Endothelial cell of umbilical vein (primary cell): ENCODE data around the gene MESP2. TPM values are rescaled to one million over a fixed set of nuclear protein-coding genes. Genes with fewer than 3 reads are reported as not detected.
A peak's percentile ranks its signal among the peaks of the same experiment; 100 is the strongest.

Source experiments
- BruUV-seq: library from RNA; stranded (reverse); fragments of 400-500 nt; replicated peaks from 2 replicates; lab custom pipeline; 2021; lab: Mats Ljungman, UMichigan
- CTCF ChIA-PET: fragments of 300-600, 350-600 bp; sonication (Branson Sonifier 250); formaldehyde crosslinking; loops from one replicate; lab custom pipeline; 2021; ENCODE audit warnings: antibody characterized with exemption, inconsistent platforms; lab: Charles Lee
- POLR2A ChIA-PET: fragments of 300-600, 350-600 bp; sonication (Branson Sonifier 250); formaldehyde crosslinking; loops from one replicate; lab custom pipeline; 2021; ENCODE audit warnings: antibody characterized with exemption, inconsistent platforms; lab: Charles Lee
- DNase-seq: peaks from one replicate; pipeline ENCODE4 v3.0.0-alpha.2; 2011; ENCODE audit warnings: low read depth, low spot score
- FAIRE-seq: peaks from 2 replicates; lab custom pipeline; 2011; peaks lifted over from hg19 to GRCh38; lab: Jason Lieb, UNC
- H2AFZ ChIP-seq: 2 replicates; pipeline ENCODE4 v1.6.0; 2012; ENCODE audit warnings: low read depth, low read length, control low read depth, inconsistent platforms
- H3K27ac ChIP-seq: 2 replicates; pipeline ENCODE4 v1.5.1; 2011; ENCODE audit warnings: low read depth, mild to moderate bottlenecking, control low read depth, low read length, moderate library complexity; ENCODE audit not compliant: insufficient read depth
- H3K27me3 ChIP-seq, 2 experiments: 2 replicates each; pipeline versions ENCODE4 v1.6.0 to v1.6.1; 2011; ENCODE audit warnings: low read length in 2 of 2, mixed read lengths in 1 of 2; ENCODE audit not compliant: control insufficient read depth in 2 of 2, insufficient read depth in 2 of 2
- H3K36me3 ChIP-seq, 2 experiments: 2 replicates in 1 of 2; 3 replicates in 1 of 2; pipeline ENCODE4 v1.5.1; 2011; ENCODE audit warnings: low read length in 2 of 2, mild to moderate bottlenecking in 1 of 2, moderate library complexity in 1 of 2; ENCODE audit not compliant: control insufficient read depth in 2 of 2, insufficient read depth in 2 of 2; ENCODE audit errors: extremely low read depth in 1 of 2
- H3K4me1 ChIP-seq: 3 replicates; pipeline ENCODE4 v1.5.1; 2011; ENCODE audit warnings: mild to moderate bottlenecking, low read length; ENCODE audit not compliant: control insufficient read depth, insufficient read depth; ENCODE audit errors: extremely low read depth
- H3K4me2 ChIP-seq: 2 replicates; pipeline ENCODE4 v1.6.1; 2011; ENCODE audit warnings: low read length, control low read depth, mixed read lengths; ENCODE audit not compliant: insufficient read depth
- H3K4me3 ChIP-seq, 3 experiments: fragments of 200-600 bp in 1 of 3; sonication (generic), shearing (Covaris generic) in 1 of 3; replicated peaks in 1 of 3; 2 replicates each; pipeline ENCODE4 v1.5.1; 2011 to 2016; ENCODE audit warnings: control low read depth in 3 of 3, low read length in 3 of 3, mild to moderate bottlenecking in 2 of 3, inconsistent platforms in 1 of 3, low read depth in 1 of 3, moderate library complexity in 1 of 3; ENCODE audit not compliant: insufficient read depth in 1 of 3
- H3K79me2 ChIP-seq: 2 replicates; pipeline ENCODE4 v1.6.0; 2012; ENCODE audit warnings: low read length, inconsistent platforms; ENCODE audit not compliant: control insufficient read depth, insufficient read depth
- H3K9ac ChIP-seq: replicated peaks from 2 replicates; pipeline ENCODE3; 2011; ENCODE audit warnings: low read length, control low read depth; ENCODE audit not compliant: insufficient read depth; ENCODE audit errors: extremely low read depth
- H3K9me1 ChIP-seq: replicated peaks from 3 replicates; pipeline ENCODE4 v1.6.0; 2011; ENCODE audit warnings: mild to moderate bottlenecking, low read length; ENCODE audit not compliant: control insufficient read depth, insufficient read depth; ENCODE audit errors: extremely low read depth
- H3K9me3 ChIP-seq: replicated peaks from 2 replicates; pipeline ENCODE4 v1.5.1; 2012; ENCODE audit warnings: low read length, inconsistent platforms; ENCODE audit not compliant: control insufficient read depth, insufficient read depth
- H4K20me1 ChIP-seq: replicated peaks from 2 replicates; pipeline ENCODE3; 2011; ENCODE audit warnings: mild to moderate bottlenecking, low read length; ENCODE audit not compliant: control insufficient read depth, insufficient read depth; ENCODE audit errors: extremely low read depth
- MAX ChIP-seq: IDR thresholded peaks from 2 replicates; pipeline ENCODE4 v1.6.1; 2011; ENCODE audit not compliant: insufficient read depth, insufficient read length
- MYC ChIP-seq: IDR thresholded peaks from one replicate; pipeline ENCODE4 v1.6.1; 2011; ENCODE audit warnings: mild to moderate bottlenecking, low read depth, low read length
- POLR2A ChIP-seq: IDR thresholded peaks from 2 replicates; pipeline ENCODE4 v1.6.1; 2012; ENCODE audit warnings: low read depth, mild to moderate bottlenecking, control low read depth, low read length
- POLR2AphosphoS5 ChIP-seq: IDR thresholded peaks from 2 replicates; pipeline ENCODE4 v1.6.1; 2012; ENCODE audit warnings: low read depth, mild to moderate bottlenecking, control low read depth, low read length, moderate library complexity; ENCODE audit not compliant: insufficient read depth
- dilution Hi-C: fragments of 300-500 bp; cut with MboI; formaldehyde crosslinking; loops from one replicate; pipeline ENCODE4 v1.15.0; 2019; ENCODE audit warnings: low sequenced_read_pairs; ENCODE audit not compliant: extremely low pct_ligation_motif_present
- intact Hi-C: fragments of 100-400 bp; cut with micrococcal nuclease; formaldehyde crosslinking; loops from one replicate; pipeline ENCODE4 v1.10.0; 2022
- polyA plus RNA-seq, 4 experiments: library from polyadenylated mRNA; depleted of rRNA in 3 of 4; stranded (reverse) in 3 of 4; unstranded in 1 of 4; fragments of >200 nt; gene quantifications; 2 replicates each; pipeline versions ENCODE4 v1.2.1 to v1.2.3, GENCODE V29; 2011 to 2012; ENCODE audit warnings: missing spikeins in 1 of 4
- total RNA-seq: library from RNA; stranded (reverse); gene quantifications from 2 replicates; pipeline ENCODE4 v1.2.3, GENCODE V29; 2021
- TF ChIP-seq, protein P1 (sequence below), 2 donors: IDR thresholded peaks; 1 replicate in 1 of 2; 2 replicates in 1 of 2; pipeline ENCODE4 v1.5.1; 2011; ENCODE audit warnings: low read length in 2 of 2, mild to moderate bottlenecking in 2 of 2, moderate library complexity in 2 of 2, control low read depth in 1 of 2, inconsistent platforms in 1 of 2, low read depth in 1 of 2; ENCODE audit not compliant: insufficient read depth in 1 of 2; ENCODE audit errors: extremely low read depth in 1 of 2

Gene MESP2
- total and polyA plus RNA-seq, 2 donors (not counting 3 experiments of a cell fraction or from before 2014, with no cell fraction given): 0.42 to 0.43 TPM

DNA sequence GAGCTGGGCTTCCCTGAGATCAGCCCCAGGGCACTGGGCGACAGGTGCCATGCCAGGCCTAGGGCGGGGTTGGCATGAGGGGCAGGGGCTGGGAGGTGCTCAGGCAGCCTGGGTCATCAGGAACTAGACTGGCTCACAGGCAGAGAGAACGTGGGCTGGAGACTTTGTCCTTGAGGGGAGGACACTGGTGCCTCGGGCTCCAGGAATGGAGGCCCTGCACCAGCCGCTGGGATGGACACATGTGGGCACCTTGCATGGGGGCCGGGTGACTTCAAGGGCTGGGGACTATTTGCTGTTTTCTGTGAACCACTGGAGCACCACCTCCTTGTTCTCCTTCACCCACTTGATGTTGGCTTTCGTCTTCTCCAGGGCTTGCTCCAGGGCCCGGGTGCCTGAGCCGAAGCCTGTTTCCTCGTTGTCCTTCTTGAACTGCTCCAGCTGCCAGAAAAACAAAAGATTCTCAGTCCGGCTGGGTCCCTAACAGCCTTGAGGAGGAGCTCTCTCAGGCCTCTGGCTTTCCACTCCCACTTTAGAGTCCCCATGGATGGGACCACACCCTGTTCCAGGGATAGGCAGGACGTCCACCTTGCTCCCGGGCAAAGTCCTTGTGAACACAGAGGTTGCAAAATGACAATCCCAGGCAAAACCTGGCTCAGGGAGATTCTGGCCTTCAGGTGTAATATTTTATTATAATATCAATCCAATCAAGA, 9.1 kb downstream of the MESP2 start:
- H3K4me1 ChIP-seq: no peaks in the 10 kb centered on the region
- H2AFZ ChIP-seq: no peak overlapping the region
- TF ChIP-seq POLR2A (no peak), POLR2AphosphoS5 (no peak), MAX (no peak), MYC (no peak)
- TF ChIP-seq, protein P1, sequence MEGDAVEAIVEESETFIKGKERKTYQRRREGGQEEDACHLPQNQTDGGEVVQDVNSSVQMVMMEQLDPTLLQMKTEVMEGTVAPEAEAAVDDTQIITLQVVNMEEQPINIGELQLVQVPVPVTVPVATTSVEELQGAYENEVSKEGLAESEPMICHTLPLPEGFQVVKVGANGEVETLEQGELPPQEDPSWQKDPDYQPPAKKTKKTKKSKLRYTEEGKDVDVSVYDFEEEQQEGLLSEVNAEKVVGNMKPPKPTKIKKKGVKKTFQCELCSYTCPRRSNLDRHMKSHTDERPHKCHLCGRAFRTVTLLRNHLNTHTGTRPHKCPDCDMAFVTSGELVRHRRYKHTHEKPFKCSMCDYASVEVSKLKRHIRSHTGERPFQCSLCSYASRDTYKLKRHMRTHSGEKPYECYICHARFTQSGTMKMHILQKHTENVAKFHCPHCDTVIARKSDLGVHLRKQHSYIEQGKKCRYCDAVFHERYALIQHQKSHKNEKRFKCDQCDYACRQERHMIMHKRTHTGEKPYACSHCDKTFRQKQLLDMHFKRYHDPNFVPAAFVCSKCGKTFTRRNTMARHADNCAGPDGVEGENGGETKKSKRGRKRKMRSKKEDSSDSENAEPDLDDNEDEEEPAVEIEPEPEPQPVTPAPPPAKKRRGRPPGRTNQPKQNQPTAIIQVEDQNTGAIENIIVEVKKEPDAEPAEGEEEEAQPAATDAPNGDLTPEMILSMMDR (IDR thresholded peaks at IDR 0.05; ENCODE audit: extremely low read depth in 1 of 2, insufficient read depth in 1 of 2, low read depth in 1 of 2, low read length in 2 of 2): no peak
- H3K79me2 ChIP-seq: no peaks in the 10 kb centered on the region
- intact Hi-C loops (no loop called here), dilution Hi-C loops (no loop called here)
- no peak for DNase-seq
- no peak overlapping the region for H3K27ac ChIP-seq
- peaks cover 5 to 10% of the 10 kb centered on the region in 2 experiments for H3K36me3 ChIP-seq
- H3K9ac ChIP-seq: no peak overlapping the region
- no peaks in the 10 kb centered on the region for H3K9me3 ChIP-seq
- ChIA-PET CTCF (interaction anchor here (1.9 to 5.3 kb wide), 2 partner anchors 24 to 91 kb away, joined by 4 to 38 read pairs; no protein-coding TSS in a partner anchor), POLR2A (no interaction called here)
- no peaks in the 10 kb centered on the region for H3K27me3 ChIP-seq
- FAIRE-seq: no peak
- no peaks in the 10 kb centered on the region for H4K20me1 ChIP-seq
- H3K9me1 ChIP-seq: no peaks in the 10 kb centered on the region
- TSS peak; percentile 99 for BruUV-seq
- H3K4me3 ChIP-seq: no peak overlapping the region
- H3K4me2 ChIP-seq: no peak overlapping the region
